ENCODE results near the gene SPRTN.

SPRTN gene

DNA sequence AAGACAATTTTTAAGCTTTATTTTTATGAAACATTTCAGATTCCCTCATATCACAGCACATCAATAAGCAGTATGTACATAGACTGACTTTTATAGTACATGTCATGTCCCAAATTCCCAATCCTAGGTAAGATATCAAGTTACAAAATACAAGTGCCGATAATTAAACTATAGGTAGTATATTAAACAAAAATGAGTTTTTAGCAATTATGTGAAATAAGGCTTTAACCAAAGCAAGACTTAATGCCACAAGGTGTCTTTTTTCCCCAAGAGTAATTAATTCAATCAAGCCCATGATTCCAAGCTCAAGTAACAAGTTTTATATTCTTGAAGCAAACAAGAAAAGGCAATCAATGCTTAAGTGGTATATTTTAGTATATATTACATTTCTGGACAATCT, 5.3 kb upstream of the SPRTN start:
- H3K4me1 ChIP-seq, result peaks cover 5 to 47% (median 29%) of the 10 kb centered on the region in 4 donors
- no peaks in the 10 kb centered on the region for H3K27me3 ChIP-seq
- H3K36me3 ChIP-seq, result peaks cover 5% of the 10 kb centered on the region in 3 donors
- H3K4me3 ChIP-seq, result no peak overlapping the region
- TF ChIP-seq, protein P1, sequence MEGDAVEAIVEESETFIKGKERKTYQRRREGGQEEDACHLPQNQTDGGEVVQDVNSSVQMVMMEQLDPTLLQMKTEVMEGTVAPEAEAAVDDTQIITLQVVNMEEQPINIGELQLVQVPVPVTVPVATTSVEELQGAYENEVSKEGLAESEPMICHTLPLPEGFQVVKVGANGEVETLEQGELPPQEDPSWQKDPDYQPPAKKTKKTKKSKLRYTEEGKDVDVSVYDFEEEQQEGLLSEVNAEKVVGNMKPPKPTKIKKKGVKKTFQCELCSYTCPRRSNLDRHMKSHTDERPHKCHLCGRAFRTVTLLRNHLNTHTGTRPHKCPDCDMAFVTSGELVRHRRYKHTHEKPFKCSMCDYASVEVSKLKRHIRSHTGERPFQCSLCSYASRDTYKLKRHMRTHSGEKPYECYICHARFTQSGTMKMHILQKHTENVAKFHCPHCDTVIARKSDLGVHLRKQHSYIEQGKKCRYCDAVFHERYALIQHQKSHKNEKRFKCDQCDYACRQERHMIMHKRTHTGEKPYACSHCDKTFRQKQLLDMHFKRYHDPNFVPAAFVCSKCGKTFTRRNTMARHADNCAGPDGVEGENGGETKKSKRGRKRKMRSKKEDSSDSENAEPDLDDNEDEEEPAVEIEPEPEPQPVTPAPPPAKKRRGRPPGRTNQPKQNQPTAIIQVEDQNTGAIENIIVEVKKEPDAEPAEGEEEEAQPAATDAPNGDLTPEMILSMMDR (IDR thresholded peaks at IDR 0.05), result no peak
- no peak for DNase-seq
- intact Hi-C loops (cut with DNase I; ENCODE audit: low total_unique reads), result no loop called here
- no peaks in the 10 kb centered on the region for H3K9me3 ChIP-seq
- no peak overlapping the region for H3K27ac ChIP-seq

DNA sequence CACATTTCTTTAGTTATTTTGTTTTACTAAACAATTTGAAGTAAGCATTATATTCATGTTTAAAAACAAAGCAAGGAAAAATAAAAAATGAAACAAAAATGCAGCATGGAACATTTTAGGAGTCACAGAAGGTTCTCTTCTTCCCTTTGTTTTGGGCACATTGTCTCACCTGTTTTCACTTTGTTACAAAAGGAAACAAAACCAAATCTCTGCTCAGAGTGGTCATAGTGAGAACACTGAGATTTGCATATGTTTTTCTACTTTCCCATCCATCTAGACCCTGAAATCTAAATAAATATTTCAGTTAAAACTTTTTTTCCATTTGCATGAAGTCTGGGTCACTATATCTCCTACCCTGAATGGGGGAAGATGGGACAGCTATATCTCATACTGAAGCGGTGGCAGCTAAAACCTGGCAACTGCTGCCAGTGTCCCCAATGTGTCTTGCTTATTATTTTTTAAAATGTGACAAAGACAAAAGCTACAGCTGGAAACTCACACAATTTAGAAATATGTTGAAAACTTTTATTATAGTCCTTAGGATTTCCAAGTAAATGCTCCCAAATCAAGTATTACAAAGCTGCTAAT, 3.9 kb upstream of the SPRTN start:
- no peaks in the 10 kb centered on the region for H3K9me3 ChIP-seq
- H3K27ac ChIP-seq, result no peak overlapping the region
- H3K4me1 ChIP-seq, result peaks cover 5 to 51% (median 31%) of the 10 kb centered on the region in 4 donors
- H3K27me3 ChIP-seq, result no peaks in the 10 kb centered on the region
- peaks cover 5% of the 10 kb centered on the region in 3 donors for H3K36me3 ChIP-seq
- TF ChIP-seq, protein P1 (IDR thresholded peaks at IDR 0.05), result no peak
- H3K4me3 ChIP-seq, result peak overlapping the region; percentile 93 to 97
- intact Hi-C loops (cut with DNase I; ENCODE audit: low total_unique reads), result no loop called here
- DNase-seq, result no peak

DNA sequence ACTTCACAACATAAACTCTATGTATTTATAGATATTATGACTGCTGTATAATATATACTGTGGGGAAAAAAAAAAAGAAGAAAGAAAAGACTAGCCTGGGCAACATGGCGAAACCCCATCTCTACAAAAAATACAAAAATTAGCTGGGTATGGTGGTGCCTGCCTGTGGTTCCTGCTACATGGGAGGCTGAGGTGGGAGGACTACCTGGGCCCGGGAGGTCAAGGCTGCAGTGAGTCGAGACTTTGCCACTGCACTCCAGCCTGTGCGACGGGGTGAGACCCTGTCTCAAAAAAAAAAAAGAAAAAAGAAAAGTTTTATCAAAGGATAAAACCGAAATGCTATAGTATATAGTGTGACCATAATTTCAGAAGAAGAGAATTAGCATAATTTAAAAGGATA, 3.1 kb upstream of the SPRTN start:
- H3K36me3 ChIP-seq, result peaks cover 5% of the 10 kb centered on the region in 3 donors
- H3K4me1 ChIP-seq, result peaks cover 5 to 59% (median 38%) of the 10 kb centered on the region in 4 donors
- no peak overlapping the region for H3K27ac ChIP-seq
- intact Hi-C loops (cut with DNase I; ENCODE audit: low total_unique reads), result loop anchor here (5.0 kb wide), 1 partner anchor 197 kb away; no protein-coding TSS in a partner anchor
- no peak for DNase-seq
- H3K27me3 ChIP-seq, result no peaks in the 10 kb centered on the region
- TF ChIP-seq, protein P1 (IDR thresholded peaks at IDR 0.05), result no peak
- H3K9me3 ChIP-seq, result no peaks in the 10 kb centered on the region
- H3K4me3 ChIP-seq, result peak overlapping the region; percentile 93 to 97

DNA sequence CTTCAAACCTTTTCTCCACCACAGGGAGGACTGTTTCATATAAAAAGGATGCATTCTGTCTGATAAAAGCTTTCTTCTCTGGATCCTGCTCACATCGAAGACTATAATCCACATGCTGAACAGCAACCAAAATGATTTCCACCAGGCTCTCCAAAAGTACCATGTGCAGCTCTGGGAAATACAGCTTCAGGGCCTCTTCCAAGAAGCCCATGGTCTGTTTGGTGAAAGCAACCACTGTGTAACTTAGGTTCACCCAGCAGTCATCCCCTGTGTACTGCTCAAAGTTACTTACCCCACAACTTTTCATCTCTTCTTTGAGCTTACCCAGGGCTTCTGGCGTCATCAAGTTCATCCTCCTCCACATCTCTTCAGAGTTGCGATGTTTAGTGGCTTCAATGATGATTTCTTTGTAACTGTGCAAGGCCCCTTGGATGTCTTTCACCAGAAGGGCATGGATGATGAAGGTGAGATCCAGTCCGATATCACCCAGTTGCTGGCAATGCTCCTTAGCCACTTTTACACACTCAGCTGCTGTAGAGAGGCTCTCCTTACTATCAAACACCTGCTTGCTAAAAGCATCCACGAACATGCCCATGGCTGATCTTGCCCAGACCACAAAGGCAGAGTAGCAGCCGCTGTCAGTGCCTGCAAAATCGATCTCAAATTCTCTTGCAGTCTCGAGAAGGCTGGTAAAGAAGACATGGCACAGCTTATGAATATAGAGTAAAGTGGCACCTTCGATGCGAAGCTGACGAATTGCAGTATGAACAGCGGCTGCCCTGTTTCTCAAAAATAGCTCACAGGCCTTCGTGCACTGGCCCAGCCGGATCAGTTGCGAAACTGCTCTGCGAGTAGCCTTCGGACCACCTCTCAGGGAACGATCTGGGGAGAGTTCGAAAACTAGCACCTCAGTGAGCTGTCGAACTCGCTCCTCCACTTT, 2.2 kb upstream of the SPRTN start:
- intact Hi-C loops (cut with DNase I; ENCODE audit: low total_unique reads), result loop anchor here (5.0 kb wide), 1 partner anchor 196 kb away; no protein-coding TSS in a partner anchor
- Histone ChIP-seq H3K4me1 (peaks cover 5 to 59% (median 41%) of the 10 kb centered on the region in 4 donors), H3K27ac (peak overlapping the region in 1 of 2 donors; percentile 11), H3K27me3 (no peaks in the 10 kb centered on the region), H3K9me3 (no peaks in the 10 kb centered on the region), H3K4me3 (peak overlapping the region; percentile 93 to 97), H3K36me3 (peaks cover 4 to 5% (median 5%) of the 10 kb centered on the region in 3 donors)
- DNase-seq, result no peak
- TF ChIP-seq, protein P1 (IDR thresholded peaks at IDR 0.05), result no peak

DNA sequence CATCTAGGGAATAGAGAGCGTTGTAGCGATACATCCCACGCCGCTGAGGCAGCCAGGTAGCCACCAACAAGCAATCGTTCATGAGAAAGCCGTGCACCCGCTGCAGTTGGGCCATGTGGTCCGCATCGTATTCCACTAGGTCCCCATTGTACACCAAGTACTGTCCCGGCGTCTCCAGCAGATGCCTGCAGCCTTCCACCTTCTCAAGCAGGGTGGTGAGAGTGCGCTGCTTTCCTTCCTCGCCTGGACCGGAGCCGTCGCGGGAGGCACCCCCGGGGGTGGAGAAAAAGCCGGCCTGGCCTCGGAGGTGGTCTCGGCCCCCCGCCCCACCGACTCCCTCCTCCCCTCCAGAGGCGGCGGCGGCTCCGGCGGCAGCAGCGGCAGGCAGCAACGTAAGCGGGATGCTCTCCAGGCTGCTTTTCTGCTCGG, 1.0 kb upstream of the SPRTN start:
- intact Hi-C loops (cut with DNase I; ENCODE audit: low total_unique reads), result loop anchor here (5.0 kb wide), 1 partner anchor 195 kb away; no protein-coding TSS in a partner anchor
- H3K27ac ChIP-seq, result peak overlapping the region; percentile 79 to 89
- DNase-seq, result peak in 1 of 2 donors; percentile 68
- no peaks in the 10 kb centered on the region for H3K27me3 ChIP-seq
- no peaks in the 10 kb centered on the region for H3K9me3 ChIP-seq
- peak overlapping the region; percentile 93 to 97 for H3K4me3 ChIP-seq
- TF ChIP-seq, protein P1 (IDR thresholded peaks at IDR 0.05), result no peak
- peaks cover 5 to 59% (median 41%) of the 10 kb centered on the region in 4 donors for H3K4me1 ChIP-seq
- peaks cover 0 to 5% (median 3%) of the 10 kb centered on the region in 3 donors for H3K36me3 ChIP-seq
